GM23248 (cell line): ENCODE data around the gene COPS9. TPM values are rescaled to one million over a fixed set of nuclear protein-coding genes. Genes with fewer than 3 reads are reported as not detected.

Experiments used
- DNase-seq: peaks from one replicate; pipeline ENCODE4 v3.0.0-alpha.2; 2015
- H2AFZ ChIP-seq: fragments of 200-600 bp; sonication (generic); 2 replicates; pipeline ENCODE4 v1.6.1; 2016; ENCODE audit warnings: antibody characterized with exemption
- H3F3A ChIP-seq: fragments of 200-600 bp; sonication (generic); 2 replicates; pipeline ENCODE4 v1.6.1; 2016; ENCODE audit warnings: mild to moderate bottlenecking, antibody characterized with exemption, mixed run types; ENCODE audit not compliant: insufficient read depth
- H3K27ac ChIP-seq: fragments of 200-600 bp; sonication (generic); 2 replicates; pipeline ENCODE4 v1.5.1; 2016; ENCODE audit warnings: mild to moderate bottlenecking
- H3K27me3 ChIP-seq: fragments of 200-600 bp; sonication (generic); replicated peaks from 2 replicates; pipeline ENCODE4 v1.6.1; 2016; ENCODE audit warnings: mild to moderate bottlenecking; ENCODE audit not compliant: insufficient read depth
- H3K36me3 ChIP-seq: fragments of 200-600 bp; sonication (generic); 2 replicates; pipeline ENCODE4 v1.6.1; 2016; ENCODE audit warnings: low read depth, mild to moderate bottlenecking
- H3K4me1 ChIP-seq: fragments of 200-600 bp; sonication (generic); 2 replicates; pipeline ENCODE4 v1.6.1; 2016; ENCODE audit warnings: mild to moderate bottlenecking; ENCODE audit not compliant: insufficient read depth
- H3K4me2 ChIP-seq: fragments of 200-600 bp; sonication (generic); one replicate; pipeline ENCODE4 v1.6.1; 2016; ENCODE audit warnings: mild to moderate bottlenecking; ENCODE audit not compliant: unreplicated experiment
- H3K4me3 ChIP-seq: fragments of 200-600 bp; sonication (generic); 2 replicates; pipeline ENCODE4 v1.5.1; 2016; ENCODE audit warnings: mild to moderate bottlenecking
- H3K79me2 ChIP-seq: fragments of 200-600 bp; sonication (generic); 2 replicates; pipeline ENCODE4 v1.6.1; 2016; ENCODE audit warnings: mild to moderate bottlenecking; ENCODE audit not compliant: insufficient read depth
- H3K9ac ChIP-seq: fragments of 200-600 bp; sonication (generic); 2 replicates; pipeline ENCODE4 v1.6.1; 2016; ENCODE audit warnings: mild to moderate bottlenecking
- H3K9me2 ChIP-seq: fragments of 200-600 bp; sonication (generic); 2 replicates; pipeline ENCODE4 v1.6.1; 2016; ENCODE audit warnings: mixed run types, mild to moderate bottlenecking, moderate library complexity; ENCODE audit not compliant: insufficient read depth
- H3K9me3 ChIP-seq: fragments of 200-600 bp; sonication (generic); one replicate; pipeline ENCODE4 v1.6.1; 2017; ENCODE audit warnings: low read depth
- H4K20me1 ChIP-seq: fragments of 200-600 bp; sonication (generic); 2 replicates; pipeline ENCODE4 v1.6.0; 2016; ENCODE audit not compliant: insufficient read depth
- EZH2 ChIP-seq: fragments of 200-600 bp; sonication (generic); IDR thresholded peaks from 2 replicates; pipeline ENCODE4 v1.6.1; 2018; ENCODE audit warnings: antibody characterized with exemption, mild to moderate bottlenecking; ENCODE audit not compliant: insufficient read depth, poor library complexity, severe bottlenecking
- EZH2phosphoT487 ChIP-seq: fragments of 200-600 bp; sonication (generic); IDR thresholded peaks from 2 replicates; pipeline ENCODE4 v1.6.1; 2018; ENCODE audit warnings: antibody characterized with exemption, moderate library complexity, mild to moderate bottlenecking, low read depth; ENCODE audit not compliant: insufficient read depth
- WGBS, 2 experiments: methylation state at CpG; one replicate each; pipeline ENCODE4 v1.1.6; 2015 to 2017; ENCODE audit warnings: low lambda C conversion rate in 2 of 2, low coverage in 1 of 2; ENCODE audit errors: missing lambda C conversion rate in 2 of 2; 5-methylcytosine and 5-hydroxymethylcytosine counted together
- in situ Hi-C: fragments of 300-500 bp; cut with MboI; formaldehyde crosslinking; loops from 2 replicates; pipeline ENCODE4 v1.15.0; 2020
- polyA plus RNA-seq: library from polyadenylated mRNA; unstranded; fragments of >200 nt; fragmentation: Nextera tagmentation; extraction: Ambion mirVana; gene quantifications from 2 replicates; pipeline ENCODE4 v1.2.1, GENCODE V29; 2016
- total RNA-seq: library from RNA; depleted of rRNA; stranded (reverse); fragments of >200 nt; shearing (Covaris generic); gene quantifications from 2 replicates; pipeline ENCODE4 v1.2.3, GENCODE V29; 2014

COPS9 gene
- total and polyA plus RNA-seq, 2 experiments from 2014 or later, result 114 to 350 TPM

DNA sequence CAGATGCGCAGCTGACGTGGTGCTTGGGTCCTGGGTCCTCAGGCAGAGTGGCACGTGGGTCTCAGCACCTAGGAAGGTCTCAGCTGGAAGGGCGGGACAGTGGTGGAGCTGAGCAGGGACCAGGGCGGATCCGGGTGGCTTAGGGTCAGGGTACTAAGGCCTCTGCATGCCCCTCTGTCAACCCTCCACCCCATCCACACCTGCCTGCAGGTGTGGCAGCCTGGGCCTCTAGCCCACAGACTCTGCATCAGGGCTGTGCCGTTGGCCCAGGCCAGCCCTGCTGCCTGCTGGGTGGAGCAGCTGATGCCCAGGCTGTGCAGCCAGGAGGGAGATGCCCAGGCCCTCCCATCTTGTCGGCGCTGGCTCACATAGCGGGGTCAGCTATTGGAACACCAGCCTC is 28.9 kb upstream of the COPS9 start:
- Histone ChIP-seq H3K9me3 (no peaks in the 10 kb centered on the region), H3K4me2 (no peak overlapping the region), H2AFZ (no peak overlapping the region), H3K79me2 (no peaks in the 10 kb centered on the region), H4K20me1 (no peaks in the 10 kb centered on the region), H3K9ac (no peak overlapping the region), H3K36me3 (no peaks in the 10 kb centered on the region), H3K4me1 (no peaks in the 10 kb centered on the region), H3K9me2 (no peaks in the 10 kb centered on the region), H3K4me3 (no peak overlapping the region), H3K27ac (no peak overlapping the region), H3F3A (no peaks in the 10 kb centered on the region), H3K27me3 (no peaks in the 10 kb centered on the region; the same call in 1 of the 2 replicates)
- TF ChIP-seq EZH2 (no peak), EZH2phosphoT487 (no peak)
- WGBS, 2 experiments, result 54 to 57% methylated on average over 10 of the region's 10 CpGs
- no peak for DNase-seq
- in situ Hi-C loops, result no loop called here

DNA sequence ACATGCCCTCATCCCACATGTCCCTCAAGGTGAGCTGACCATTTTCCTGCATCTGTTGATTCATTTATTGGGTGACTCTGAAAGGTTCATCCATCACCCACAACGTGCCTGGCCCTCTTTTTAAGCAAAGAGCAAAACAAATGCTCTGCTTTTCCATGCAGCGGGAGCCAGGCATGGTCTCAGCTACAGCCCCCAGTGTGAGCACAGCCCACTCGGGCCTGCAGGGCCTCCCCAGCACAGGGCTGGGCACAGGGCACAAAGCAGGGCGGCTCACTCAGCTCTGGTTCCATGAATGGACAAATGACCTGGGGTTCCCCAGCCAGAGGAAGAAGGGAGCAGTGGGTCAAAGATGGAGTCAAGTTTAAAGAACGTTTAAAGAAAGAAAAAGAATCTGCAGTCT is 28.5 kb upstream of the COPS9 start:
- H3K9ac ChIP-seq, result no peak overlapping the region

DNA sequence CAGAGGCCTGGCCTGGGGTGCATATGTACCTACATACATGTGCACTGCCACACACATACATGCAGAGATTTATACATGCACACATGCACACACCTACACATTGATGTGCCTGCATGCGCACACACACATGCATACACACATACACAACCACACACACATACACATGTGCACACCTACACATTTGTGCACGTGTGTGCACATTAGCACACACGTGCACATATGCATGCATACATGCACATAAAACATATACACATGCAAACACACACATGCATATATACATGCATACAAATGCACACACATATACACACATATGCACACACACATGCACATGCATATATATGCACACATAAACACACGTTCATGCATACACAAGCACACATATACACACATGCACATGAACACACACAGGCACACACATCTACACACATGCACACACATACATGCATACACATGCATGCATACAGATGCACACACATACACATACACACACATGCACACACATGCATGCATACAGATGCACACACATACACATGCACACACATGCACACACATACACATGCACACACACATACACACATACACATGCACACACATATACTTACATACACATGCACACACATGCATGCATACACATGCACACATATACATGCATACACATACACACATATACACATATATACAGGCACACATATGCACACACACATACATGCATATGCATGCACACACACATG is 27.9 kb upstream of the COPS9 start:
- no peaks in the 10 kb centered on the region for H4K20me1 ChIP-seq
- H3K9me3 ChIP-seq, result no peaks in the 10 kb centered on the region
- TF ChIP-seq EZH2phosphoT487, result no peak
- TF ChIP-seq EZH2, result no peak
- H3K9ac ChIP-seq, result no peak overlapping the region
- H3K79me2 ChIP-seq, result no peaks in the 10 kb centered on the region
- H3K27ac ChIP-seq, result no peak overlapping the region
- no peak for DNase-seq
- no peaks in the 10 kb centered on the region for H3F3A ChIP-seq
- whole genome bisulfite sequencing, 2 experiments, result 45 to 64% methylated on average over 4 of the region's 4 CpGs
- H2AFZ ChIP-seq, result no peak overlapping the region
- H3K4me3 ChIP-seq, result no peak overlapping the region
- H3K27me3 ChIP-seq, result no peaks in the 10 kb centered on the region; the same call in 1 of the 2 replicates
- H3K4me1 ChIP-seq, result no peaks in the 10 kb centered on the region
- in situ Hi-C loops, result no loop called here
- H3K4me2 ChIP-seq, result no peak overlapping the region
- H3K36me3 ChIP-seq, result no peaks in the 10 kb centered on the region
- no peaks in the 10 kb centered on the region for H3K9me2 ChIP-seq

More for the DNA sequence above, 28.5 kb upstream of the COPS9 start:
- H3K27me3 ChIP-seq, result no peaks in the 10 kb centered on the region; the same call in 1 of the 2 replicates
- H3K36me3 ChIP-seq, result no peaks in the 10 kb centered on the region
- TF ChIP-seq EZH2phosphoT487 (no peak), EZH2 (no peak)
- H3F3A ChIP-seq, result no peaks in the 10 kb centered on the region
- no peaks in the 10 kb centered on the region for H3K79me2 ChIP-seq
- WGBS, 2 experiments, result 11 to 16% methylated on average over 5 of the region's 5 CpGs
- no peak for DNase-seq
- no peaks in the 10 kb centered on the region for H4K20me1 ChIP-seq
- in situ Hi-C loops, result no loop called here
- no peak overlapping the region for H3K4me2 ChIP-seq
- no peaks in the 10 kb centered on the region for H3K4me1 ChIP-seq
- no peaks in the 10 kb centered on the region for H3K9me2 ChIP-seq
- H3K27ac ChIP-seq, result no peak overlapping the region
- H3K9me3 ChIP-seq, result no peaks in the 10 kb centered on the region
- no peak overlapping the region for H2AFZ ChIP-seq
- no peak overlapping the region for H3K4me3 ChIP-seq

GRCh38 chr2:240162939-240163714 is 27.0 kb upstream of the COPS9 start:
- Histone ChIP-seq H3K9me2 (no peaks in the 10 kb centered on the region), H3K9me3 (no peaks in the 10 kb centered on the region), H3K79me2 (no peaks in the 10 kb centered on the region), H3K27ac (no peak overlapping the region), H4K20me1 (no peaks in the 10 kb centered on the region), H3K27me3 (no peaks in the 10 kb centered on the region; the same call in 1 of the 2 replicates), H3K4me3 (no peak overlapping the region), H3K36me3 (no peaks in the 10 kb centered on the region), H3K4me1 (no peaks in the 10 kb centered on the region), H3K9ac (no peak overlapping the region), H3K4me2 (no peak overlapping the region), H2AFZ (no peak overlapping the region), H3F3A (no peaks in the 10 kb centered on the region)
- in situ Hi-C loops, result no loop called here
- WGBS, 2 experiments, result 42 to 46% methylated on average over 14 to 16 of the region's 16 CpGs
- TF ChIP-seq EZH2, result no peak
- no peak for TF ChIP-seq EZH2phosphoT487
- no peak for DNase-seq
